NCI-H1436 (cell line): ENCODE measurements around the gene UNC13C.

Experiments used
- DNase-seq: peaks from one replicate; lab custom pipeline; 2025; lab: John Stamatoyannopoulos, UW

Gene UNC13C

DNA sequence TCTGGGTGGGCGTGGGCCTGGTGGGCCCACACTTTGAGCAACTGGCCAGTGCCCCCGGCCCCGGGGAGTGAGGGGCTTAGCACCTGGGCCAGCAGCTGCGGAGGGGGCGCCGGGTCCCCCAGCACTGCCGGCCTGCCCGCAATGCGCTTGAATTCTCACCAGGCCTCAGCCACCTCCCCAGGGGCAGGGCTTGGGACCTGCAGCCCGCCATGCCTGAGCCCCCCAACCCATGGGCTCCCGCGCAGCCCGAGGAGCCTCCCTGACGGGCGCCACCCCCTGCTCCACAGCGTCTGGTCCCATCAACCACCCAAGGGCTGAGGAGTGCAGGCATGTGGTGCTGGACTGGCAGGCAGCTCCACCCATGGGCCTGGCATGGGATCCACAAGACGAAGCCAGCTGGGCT, 484.3 kb downstream of the UNC13C start:
- DNase-seq, result no peak

GRCh38 chr15:54481819-54482218, 503.6 kb downstream of the UNC13C start:
- no peak for DNase-seq

- DNase-seq, result no peak
Measured at GRCh38 chr15:54482251-54482650, 504.0 kb downstream of the UNC13C start.

DNA sequence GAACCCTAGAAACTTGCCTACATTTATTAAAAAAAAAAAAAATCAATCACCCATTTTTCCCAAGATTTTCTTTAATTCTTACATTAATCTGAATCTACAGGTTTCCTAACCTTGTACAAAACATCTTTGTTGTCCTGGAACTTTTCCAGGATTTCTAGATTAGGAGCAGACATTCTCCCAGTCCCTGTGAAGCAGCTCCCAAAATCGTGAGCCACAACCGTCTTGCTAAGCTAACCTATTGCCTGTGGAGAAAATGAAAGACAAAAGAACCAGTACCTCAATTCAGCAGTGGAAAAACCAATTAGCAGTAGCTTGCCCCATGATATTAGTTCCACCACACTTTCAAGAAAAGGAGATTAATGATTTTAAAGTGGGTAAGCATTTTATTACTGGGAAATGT, 522.1 kb downstream of the UNC13C start:
- DNase-seq, result no peak

DNA sequence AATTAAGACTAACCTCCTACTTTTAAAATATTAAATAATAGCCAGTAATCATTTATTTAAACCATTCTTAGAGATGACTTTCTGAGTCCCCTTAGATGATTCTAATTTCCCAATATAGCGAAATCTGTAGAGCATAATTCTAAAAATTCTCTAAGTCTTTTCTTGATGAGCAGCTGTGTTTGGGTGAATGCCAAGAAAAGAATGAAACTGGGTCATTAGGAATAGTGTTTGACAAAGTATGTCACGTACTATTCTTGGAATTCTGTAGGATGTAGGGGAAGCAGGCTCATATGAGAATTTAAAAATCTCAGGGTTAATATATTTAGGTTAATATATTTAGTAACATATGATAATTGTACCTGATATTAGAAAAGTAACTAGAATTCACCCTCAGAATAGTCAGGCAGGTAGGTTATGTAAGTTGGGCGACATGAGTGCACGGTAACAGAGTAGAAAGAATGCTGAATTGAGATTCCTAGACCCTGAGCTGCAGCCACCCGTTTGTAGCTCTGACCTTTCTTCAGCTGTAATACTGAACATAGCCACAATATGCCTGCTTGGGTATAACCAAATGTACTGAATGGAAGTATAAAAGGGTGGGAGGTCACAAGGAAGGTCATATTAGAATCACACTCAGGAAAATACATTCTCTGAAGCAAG, 524.3 kb downstream of the UNC13C start:
- no peak for DNase-seq

GRCh38 chr15:54504695-54505094, 526.5 kb downstream of the UNC13C start:
- DNase-seq, result no peak

- no peak for DNase-seq
Measured at GRCh38 chr15:54506977-54507524, 528.8 kb downstream of the UNC13C start.

- no peak for DNase-seq
Measured at GRCh38 chr15:54514601-54515000, 536.4 kb downstream of the UNC13C start.

GRCh38 chr15:54515664-54516582, 537.7 kb downstream of the UNC13C start:
- no peak for DNase-seq

DNA sequence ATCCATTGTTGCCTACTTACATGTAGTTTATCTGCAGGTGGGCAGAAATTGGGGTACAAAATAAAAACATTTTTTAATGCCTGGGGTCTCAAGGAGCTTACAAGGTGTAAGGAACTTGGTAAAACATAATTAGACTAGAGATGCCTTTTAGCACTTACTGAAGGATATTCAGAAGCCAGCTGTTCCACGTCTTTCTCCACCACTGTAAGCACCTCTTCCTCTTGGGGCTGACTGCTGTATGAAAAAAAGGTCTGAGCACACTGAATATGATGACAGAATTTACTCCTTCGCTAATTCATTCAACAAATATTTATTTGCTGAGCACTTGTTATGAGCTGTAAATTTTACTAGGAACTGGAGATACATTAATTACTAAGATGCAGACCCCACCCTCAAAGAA, 539.1 kb downstream of the UNC13C start:
- DNase-seq, result no peak

- no peak for DNase-seq
Measured at GRCh38 chr15:54518156-54518882, 540.1 kb downstream of the UNC13C start.

DNA sequence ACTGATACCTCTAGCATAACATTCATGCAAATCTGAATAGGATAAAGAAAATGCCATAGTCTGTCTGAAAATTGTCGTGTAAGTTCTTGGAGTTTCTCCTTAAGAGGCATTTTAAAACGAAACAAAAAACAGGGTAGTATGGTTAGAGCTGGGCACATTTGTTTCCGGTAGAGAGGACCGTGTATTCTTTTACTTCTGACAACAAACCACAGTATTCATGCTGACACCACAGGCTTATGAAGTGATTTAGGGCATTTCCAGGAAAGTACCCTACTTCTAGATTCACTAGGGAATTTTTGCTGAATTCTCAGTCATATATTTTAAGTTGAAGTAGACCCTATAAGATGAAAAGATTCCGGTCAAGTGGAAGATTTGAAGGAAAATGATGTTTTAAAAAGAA, 541.3 kb downstream of the UNC13C start:
- no peak for DNase-seq

DNA sequence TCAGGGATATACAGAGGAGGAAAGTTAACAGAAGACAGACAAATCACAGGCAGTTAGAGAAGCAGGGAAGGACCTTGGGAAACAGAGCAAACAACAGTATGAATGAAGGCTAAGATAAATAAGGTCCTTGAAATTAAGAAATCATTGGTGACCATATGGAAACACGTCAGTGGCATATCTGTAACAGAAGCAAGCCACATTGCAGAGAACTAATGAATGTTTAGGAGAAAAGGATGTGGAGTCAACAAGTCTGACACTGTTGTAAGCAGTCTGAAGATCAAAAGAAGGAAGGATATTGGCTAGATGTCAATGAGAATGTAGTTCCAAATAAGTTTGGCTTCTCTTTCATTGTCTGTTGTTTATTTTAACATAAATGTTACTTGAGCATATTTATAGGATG, 542.4 kb downstream of the UNC13C start:
- DNase-seq, result no peak

DNA sequence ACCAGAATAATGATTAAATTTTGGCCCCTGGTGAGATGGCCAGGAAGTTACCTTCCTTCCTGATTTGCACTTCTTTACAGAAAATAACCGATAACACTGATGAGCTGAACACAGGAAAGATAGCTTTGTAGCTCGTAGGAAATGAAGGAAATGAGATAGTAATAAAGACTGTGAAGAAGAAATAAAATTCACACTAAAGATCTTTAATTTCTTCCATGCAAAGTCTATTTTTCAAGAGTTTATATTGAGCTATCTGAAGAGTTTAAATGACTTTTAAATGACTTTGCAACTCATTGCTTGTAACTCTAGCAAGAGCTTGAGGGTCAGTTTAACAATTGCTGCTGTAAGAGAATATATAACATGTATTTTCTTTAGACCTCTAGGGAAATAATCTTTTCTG, 543.0 kb downstream of the UNC13C start:
- no peak for DNase-seq

GRCh38 chr15:54528021-54528420, 549.8 kb downstream of the UNC13C start:
- no peak for DNase-seq

DNA sequence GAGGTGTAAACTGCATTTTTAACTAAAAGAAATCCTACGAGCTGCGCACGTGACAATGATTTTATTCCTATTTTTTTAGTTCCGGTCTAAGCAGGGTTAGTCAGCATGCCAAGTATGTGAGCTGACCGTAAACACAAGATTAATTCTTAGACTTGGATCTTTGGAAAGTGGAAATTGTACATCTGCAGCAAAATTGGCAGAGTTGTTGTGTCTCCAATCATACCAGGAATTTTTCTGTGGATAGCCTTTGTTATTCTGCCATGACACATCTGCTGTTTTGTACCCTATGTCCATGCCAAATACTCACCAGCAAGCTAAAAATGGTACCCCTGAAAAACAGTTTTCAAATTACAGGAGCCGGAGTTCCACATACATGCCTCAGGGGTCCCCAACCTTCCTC, 562.5 kb downstream of the UNC13C start:
- DNase-seq, result no peak

DNA sequence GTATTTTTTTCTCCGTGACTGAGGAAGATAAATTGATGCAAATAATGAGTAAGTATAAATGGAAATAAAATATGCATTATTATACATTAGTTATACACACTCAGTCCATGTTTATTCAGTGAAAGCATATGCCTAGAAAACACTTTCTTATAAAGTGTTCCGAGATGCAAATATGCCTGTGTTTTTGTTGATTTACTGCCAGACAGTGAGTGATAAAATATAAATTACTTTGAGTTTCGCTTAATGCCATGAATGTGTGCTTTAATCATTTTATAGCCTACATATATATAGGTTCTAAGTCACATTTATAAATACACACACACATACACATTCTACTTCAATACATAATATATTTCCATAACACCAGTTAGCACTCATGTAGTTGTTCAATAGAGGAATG, 569.2 kb downstream of the UNC13C start:
- no peak for DNase-seq

DNA sequence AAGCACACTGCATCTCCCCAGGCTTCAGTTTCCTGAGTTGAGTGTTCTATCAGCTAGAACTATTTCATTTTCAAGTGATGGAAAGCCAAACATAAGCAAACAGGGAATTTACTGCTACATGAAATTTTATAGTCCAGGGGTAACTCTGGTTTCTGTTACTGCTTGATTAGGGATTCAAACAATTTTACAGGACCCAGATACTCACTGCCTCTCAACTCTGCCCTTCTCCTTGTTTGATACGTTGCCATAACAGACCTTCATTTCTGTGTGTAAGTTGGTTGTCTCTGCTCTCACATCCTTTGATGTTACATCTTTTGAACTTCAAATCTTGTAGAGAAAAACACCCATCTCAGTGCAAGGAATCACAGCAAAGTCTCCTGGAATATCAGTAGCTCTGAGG, 572.7 kb downstream of the UNC13C start:
- DNase-seq, result no peak

DNA sequence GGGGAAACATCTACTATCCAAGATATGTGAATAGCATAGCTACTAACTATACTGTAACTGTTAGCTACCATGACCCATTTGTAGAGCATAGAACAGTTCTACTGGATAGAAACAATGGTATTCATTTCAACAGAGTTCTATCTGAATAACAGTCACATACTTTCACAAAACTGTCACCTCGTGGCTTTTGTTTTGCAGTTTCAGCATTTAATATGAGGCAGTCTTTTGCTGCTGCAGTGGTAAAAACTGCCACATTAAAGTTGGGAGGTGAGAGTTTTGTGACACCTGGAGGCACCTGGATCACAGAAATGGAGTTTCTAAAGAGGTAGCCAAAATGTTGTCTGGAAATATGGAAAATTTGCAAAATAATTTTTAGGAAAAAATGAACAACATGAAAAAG, 578.0 kb downstream of the UNC13C start:
- DNase-seq, result no peak

DNA sequence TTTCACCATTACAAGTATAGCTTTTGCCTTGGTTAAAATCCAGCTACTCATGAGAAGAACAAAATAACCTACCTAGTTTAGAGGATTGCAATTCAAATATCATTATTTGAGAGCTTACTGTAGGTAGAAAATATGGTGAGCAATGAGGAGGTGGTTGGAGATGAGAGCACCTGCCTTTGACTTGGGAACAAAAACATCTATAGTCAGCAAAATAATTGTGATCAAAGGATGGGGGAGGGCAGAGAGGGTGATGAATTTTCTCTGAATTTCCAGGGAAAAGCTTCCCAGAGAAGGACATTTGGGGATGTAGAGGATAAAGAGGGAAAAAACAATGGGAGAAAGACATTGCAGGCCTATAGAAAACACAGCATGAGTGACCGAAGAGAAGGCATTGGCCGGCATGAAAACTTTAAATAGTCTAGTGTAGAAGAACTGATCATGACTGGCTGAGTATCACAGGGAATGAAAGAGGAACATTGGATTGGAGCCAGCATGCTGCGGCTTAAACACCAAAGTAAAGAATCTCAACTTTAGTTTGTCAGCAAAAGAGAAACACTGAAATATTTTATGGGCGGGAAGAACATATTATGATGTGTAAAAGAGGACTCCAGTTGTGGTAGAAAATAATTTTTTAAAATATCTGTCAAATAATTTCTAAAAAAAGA, 581.3 kb downstream of the UNC13C start:
- no peak for DNase-seq

GRCh38 chr15:54560417-54560816, 582.2 kb downstream of the UNC13C start:
- no peak for DNase-seq

DNA sequence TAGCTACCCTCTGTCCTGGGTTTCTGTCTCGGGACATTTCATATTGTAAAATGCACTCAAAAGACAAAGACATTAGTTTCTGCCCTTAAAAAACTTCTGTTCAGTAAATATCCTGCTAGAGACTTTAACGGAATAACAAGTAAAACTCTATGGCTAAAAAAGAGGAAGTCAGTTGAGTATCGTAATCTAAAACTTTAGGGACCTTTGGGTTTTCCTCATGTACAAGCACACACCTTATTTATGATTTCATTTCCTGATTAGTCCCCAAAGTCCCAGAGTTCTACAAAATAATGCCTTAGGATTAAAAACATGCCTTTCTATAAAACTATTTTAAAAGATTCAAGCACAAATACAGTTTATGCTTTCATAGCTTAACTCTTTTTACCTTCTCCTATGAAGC, 585.9 kb downstream of the UNC13C start:
- no peak for DNase-seq
